Stimulated activated CD4-positive, alpha-beta T cell treated with anti-CD3 and anti-CD28 coated beads, Interleukin-15, amount 100 ng/mL, for 1 hour (primary cell): ENCODE measurements around the gene GLRX.

ENCODE experiments used
- DNase-seq, 2 donors: peaks; one replicate each; pipeline ENCODE4 v3.0.0-alpha.2; 2020; ENCODE audit warnings: low read depth in 1 of 2, low spot score in 1 of 2

The GLRX gene

DNA sequence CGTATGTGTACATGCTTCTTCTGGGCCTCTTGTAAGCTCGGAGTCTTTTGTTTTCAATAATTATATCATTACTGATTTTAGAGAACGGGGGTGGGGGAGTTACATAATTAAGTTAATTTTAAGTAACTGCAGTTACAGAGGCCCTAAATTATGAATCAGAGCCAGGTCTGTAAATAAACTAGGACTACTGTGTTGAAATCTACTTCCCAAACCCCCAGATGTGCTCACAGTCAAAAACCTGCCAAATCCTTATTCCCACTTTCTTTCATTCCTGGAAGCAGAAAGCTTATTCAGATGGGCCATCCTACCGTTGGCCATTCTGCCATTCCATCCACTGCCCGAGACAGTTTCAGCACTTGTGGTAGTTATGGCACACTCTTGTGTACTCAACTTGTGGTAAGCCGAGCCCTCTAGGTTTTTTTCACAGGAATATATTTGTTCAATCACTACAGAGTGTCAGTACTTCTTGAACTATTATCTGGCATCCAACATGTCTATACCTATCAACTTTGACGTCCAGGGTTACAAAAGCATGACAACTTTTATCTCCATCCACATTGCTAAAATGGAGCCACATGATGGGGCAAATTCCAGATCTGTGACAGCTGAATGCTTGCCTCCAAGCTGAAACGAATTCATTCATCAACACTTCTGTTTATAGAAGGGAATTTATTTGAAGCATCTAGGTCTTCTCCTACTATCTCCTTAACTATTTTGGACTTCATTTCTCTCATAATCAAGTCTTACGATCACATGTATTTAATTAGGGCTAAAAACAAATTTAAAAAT, 37.8 kb downstream of the GLRX start:
- DNase-seq: no peak

DNA sequence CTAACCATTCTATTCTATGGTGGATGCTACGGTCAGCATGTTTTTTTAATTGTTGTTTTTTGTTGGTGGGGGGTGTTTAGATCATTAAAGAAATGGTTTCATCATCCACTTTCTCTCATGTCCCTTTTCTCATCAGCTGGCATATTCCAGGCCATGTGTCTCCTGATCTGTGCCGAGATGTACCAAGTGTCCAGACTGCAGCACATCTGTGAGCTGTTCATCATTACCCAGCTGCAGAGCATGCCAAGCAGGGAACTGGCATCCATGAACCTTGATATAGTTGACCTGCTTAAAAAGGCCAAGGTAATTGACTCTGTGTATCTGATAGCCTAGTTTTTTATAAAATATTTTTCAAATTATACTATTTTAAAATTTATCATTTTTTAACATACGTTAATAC, 38.9 kb downstream of the GLRX start:
- DNase-seq: no peak

DNA sequence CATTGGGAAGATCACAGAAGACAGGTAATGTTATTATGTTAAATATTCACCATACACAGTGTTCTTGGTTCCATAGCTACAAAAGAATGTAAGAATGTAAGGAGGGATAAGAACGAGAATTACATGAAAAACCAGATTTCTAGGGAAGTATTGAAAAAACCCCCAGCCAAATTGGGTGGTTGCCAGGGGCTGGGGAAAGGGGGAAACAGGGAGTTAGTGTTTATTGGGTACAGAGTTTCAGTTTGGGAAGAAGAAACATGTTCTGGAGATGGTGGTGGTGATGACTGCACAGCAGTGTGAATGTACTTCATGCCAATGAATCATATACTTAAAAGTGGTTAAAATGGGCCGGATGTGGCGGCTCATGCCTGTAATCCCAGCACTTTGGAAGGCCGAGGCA, 40.3 kb downstream of the GLRX start:
- no peak for DNase-seq

DNA sequence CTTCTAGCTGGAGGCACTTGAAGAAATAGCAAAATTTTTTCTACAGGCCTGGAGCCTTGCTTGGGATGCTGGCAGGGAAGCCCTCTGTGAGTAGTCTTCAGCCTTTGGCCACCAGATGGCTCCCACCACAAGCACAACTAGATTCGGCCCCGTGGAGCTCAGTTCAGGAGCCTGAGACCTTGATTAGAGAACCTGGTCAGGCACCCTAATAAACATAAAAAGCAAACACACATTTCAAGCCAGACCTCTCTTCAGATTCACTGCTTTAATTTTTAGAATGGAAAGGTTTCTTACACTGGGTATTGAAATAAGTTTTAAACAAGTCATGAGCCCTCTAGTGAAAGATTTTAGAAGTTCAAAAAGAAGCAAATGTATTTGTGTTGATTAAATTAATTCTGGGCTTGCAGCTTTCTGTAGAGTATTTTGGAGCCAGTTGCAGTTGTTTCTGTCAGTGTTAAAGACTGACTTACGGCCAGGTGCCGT, 41.4 kb downstream of the GLRX start:
- peak; percentile 40 to 42 for DNase-seq

DNA sequence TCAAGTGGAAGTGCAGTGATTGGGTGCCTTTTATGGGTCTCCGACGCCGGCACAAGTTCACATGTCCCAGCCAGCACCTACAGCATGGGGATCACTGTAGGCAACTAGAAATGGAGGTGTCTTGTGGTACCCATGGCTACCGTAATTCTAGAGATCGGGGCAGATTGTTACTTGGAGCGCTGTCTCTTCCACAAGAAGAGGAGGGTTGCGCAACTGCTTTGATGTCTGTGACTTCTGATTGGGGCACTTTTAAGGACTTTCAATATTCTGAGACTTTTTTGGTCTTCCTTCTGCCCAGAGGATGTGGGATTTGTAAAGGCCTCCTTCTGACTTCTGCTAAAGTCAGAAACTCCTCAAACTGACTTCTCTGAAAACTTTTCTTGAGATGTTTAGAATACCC, 41.9 kb downstream of the GLRX start:
- no peak for DNase-seq

DNA sequence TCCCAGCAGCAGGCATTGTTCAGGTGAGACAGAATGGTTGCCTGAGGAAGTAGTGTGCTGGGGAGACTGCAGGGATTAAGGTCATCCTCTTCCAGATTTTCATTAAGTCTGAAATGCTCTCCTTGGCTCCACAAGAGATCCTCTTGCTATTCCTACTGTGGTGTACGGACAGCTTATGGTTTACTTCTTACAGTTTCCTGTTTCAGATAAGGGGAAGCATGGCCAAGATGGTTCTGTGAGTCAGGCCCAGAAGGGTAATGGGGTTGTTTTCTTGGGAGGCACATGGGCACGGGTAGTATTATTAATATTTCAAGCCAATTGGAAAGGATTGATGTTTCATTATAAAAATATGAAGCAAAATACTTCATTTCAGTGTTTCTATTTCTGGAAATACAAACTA, 42.9 kb downstream of the GLRX start:
- DNase-seq: no peak

DNA sequence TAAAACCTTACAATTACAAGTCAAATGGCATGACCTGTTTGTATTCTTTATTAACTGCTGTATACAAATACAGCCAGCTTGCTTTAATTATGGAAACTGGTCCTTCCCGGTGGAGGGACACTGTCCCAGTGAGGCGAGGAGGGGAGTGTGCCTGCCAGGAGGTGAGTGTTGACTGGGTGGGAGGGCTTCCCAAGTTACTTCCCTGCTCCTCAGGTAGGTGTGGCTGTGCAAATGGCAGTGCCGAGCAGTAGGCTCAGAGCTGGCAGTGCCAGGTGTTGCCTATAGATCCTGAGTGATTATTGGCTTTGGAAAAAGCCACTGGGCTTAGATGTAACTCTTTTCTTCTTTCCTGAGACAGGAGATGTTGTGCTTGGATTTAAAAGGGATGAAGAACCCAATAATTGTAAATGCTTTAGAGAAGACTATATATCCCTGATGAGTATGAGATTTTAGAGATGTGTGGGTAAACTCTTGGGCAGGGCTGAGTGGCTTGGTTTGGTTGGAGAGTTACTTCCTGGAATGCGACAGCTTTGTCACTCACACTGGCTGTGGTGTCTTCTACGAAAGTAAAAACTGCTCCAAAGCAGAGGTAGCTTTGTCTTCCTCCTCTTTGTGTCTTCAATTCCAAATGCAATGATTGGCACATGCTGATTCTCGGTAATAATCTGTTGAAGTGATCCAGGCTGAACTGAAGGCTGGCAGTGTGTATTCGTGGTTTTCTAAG, 43.7 kb downstream of the GLRX start:
- no peak for DNase-seq

DNA sequence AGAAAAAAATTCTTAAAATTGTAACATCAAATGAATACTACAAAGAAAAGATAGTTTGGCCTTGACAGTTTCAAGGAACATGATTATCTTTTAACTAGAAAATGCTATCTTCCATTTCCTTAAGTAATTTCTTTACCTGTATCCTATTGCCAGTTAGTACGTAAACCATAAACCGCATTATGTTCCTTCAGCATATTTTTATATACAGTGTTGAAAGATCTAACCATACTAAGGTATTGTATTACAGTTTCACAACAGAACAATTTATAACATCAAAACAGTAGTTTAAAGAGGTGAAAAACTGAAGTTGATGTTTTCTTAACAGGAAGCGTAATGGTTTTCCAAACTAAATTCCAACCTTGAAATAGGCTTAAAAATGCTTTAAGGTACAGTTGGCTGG, 45.1 kb downstream of the GLRX start:
- no peak for DNase-seq

DNA sequence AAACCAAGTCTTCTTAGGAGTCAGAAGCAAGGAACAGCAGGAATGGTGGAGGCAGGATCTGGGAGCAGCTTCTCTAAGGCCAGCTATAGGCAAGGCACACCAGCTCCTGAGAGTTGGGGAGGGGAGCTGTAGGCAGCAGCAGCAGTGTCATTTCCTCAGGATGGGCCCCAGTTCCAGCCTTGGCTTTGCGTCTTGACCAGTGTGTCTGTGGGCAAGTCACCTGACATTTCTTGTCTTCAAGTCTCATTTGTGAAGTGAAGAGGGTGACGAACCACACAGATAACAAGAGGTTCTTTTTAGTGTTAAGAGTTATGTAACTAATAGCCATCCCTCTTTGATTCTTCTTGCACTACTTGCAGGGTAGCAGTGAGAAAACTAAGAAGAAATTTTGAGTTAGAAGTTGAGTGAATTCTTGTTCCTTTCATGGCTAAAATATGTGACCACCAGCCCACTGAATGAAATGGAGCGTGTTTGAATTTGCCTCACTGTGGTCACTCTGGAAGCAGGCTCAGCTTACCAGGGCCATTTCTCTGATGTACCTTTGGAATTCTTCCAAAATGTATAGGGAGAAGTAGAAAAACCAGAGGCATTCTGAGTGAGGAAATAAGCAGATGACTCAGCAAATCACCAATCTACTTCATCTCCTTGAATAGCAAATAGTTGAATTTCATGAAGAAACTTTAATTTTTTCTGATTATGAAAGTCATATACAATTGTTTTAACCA, 49.0 kb downstream of the GLRX start:
- DNase-seq: no peak

DNA sequence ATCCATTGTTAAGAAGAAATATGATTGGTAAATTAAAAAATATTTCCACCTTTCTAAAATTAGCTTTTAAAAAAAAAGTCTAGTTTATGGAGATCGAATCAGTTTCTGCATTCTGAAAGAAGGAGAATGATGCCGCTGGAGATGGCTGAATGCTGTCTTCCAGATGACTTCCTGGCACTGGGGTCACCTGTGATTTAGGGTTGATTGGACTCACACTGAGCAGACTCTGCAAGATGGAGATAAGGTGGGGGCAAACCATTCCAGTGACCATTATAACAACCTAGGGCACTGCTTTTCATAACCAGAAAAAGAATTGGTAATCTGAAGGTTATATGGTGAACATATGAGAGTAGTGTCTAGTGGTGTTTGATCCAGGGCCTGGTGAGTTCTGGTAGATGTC, 50.6 kb downstream of the GLRX start:
- no peak for DNase-seq

DNA sequence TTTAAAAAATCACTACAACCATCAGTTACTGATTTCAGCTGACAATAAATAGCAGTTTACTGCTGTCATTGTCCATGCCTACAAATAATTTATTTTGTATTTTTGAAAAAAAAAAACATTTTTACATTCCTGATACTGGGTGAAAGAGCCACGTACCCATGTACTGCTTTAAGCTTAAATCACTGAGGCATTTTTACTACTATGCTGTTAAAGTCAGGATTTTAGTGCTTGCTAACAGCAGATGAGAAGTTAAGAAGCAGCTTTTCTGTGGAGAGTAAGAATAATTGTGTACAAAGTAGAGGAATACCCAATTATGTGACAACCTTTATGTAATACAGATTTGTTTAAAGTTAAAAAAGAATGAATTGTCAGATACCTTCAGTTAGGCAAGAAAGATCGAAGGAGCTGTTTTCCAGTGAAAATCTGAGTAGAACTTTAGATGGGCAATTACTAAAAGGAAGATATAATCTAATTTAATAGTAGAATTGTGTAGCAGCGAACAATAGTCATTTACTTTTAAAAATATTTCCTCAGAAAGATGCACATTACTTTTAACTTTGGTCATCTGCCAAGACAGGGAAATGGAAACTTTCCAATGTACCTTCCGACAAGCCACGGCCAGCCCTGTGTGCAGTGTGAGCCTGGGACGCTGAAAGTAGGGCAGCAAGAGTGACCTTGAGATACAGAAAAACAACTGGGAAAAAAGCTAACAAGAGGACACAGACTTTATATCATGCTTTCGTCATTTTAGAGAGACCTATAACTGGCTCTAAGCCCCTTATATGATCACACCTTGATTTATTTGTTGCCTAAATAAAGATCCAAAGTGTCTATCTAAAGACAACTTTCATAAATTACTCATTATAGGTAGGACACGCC, 51.5 kb downstream of the GLRX start:
- no peak for DNase-seq

DNA sequence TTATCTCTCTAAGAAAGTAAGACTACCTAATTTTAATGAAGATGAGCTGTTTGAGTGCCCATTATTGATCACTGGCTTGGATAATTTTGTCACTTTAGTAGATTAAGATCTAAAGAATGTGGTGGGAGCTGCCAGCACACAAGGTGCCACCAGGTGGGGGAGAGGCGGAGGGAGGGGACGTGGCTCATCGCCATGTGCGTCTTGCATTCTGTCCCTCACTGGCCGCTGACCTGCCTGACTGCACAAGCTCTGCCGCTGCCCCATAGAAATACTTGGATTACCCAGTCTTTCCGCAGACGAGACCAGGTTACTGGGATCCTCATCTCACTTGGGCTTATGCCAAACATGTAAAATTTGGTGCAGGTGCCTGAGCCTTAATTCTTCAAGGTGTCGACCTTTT, 53.8 kb downstream of the GLRX start:
- no peak for DNase-seq

DNA sequence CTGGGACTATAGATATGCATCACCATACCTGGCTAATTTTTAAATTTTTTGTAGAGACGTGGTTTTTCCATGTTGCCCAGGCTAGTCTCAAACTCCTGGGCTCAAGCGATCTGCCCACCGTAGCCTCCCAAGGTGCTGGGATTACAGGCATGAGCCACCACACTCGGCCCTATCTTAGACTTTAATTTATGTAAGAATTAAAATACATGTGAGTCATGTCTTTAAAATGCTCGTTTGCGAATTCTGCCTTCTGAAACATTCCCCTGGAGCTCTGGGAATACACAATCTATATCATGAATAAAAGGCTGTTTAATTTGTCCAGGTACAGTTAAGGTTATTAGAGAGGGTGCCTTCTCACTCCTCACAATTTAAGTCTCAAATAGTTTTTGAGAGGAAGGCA, 58.6 kb downstream of the GLRX start:
- no peak for DNase-seq
